ENCODE results near the gene PTGS1.

DNA sequence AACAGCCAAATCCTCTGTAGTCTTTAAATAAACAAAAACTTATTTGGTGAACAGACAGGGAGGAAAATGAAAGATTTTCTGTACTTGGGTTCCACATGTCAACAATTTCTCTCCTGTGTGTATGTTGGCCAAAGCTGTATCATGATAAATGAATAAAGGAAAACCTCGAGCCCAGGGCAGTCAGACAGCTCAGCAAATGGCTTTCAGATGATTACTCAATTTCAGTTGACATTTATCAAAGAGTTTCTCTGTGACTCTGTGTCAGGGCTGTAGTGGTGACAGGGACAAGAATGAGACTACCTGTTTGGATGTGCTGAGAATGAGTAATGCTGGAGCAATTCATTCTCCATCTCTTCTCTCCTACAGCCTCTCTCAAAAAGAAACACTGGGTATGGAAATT is 45.7 kb upstream of the PTGS1 start:
- no peak for TF ChIP-seq POLR2AphosphoS5 (IDR thresholded peaks at IDR 0.05; ENCODE audit: low read depth, low read length)
- TF ChIP-seq SIN3A (IDR thresholded peaks at IDR 0.05; ENCODE audit: borderline replicate concordance, insufficient read depth, low read length): no peak
- TF ChIP-seq, protein P1, sequence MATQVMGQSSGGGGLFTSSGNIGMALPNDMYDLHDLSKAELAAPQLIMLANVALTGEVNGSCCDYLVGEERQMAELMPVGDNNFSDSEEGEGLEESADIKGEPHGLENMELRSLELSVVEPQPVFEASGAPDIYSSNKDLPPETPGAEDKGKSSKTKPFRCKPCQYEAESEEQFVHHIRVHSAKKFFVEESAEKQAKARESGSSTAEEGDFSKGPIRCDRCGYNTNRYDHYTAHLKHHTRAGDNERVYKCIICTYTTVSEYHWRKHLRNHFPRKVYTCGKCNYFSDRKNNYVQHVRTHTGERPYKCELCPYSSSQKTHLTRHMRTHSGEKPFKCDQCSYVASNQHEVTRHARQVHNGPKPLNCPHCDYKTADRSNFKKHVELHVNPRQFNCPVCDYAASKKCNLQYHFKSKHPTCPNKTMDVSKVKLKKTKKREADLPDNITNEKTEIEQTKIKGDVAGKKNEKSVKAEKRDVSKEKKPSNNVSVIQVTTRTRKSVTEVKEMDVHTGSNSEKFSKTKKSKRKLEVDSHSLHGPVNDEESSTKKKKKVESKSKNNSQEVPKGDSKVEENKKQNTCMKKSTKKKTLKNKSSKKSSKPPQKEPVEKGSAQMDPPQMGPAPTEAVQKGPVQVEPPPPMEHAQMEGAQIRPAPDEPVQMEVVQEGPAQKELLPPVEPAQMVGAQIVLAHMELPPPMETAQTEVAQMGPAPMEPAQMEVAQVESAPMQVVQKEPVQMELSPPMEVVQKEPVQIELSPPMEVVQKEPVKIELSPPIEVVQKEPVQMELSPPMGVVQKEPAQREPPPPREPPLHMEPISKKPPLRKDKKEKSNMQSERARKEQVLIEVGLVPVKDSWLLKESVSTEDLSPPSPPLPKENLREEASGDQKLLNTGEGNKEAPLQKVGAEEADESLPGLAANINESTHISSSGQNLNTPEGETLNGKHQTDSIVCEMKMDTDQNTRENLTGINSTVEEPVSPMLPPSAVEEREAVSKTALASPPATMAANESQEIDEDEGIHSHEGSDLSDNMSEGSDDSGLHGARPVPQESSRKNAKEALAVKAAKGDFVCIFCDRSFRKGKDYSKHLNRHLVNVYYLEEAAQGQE (IDR thresholded peaks at IDR 0.05; ENCODE audit: insufficient read depth in 1 of 2, low read depth in 2 of 2, low read length in 2 of 2): no peak
- no peak for TF ChIP-seq TAF1 (IDR thresholded peaks at IDR 0.05; ENCODE audit: borderline replicate concordance, insufficient read depth, low read length)
